Measurements from ENCODE around the gene GPR15LG.
"Not testable (repeated sequence)": the region's sequence is repeated elsewhere in the genome, so short reads cannot be mapped to it uniquely, and the experiment has no call there.

Gene GPR15LG
- 0 reads per million in 18 experiments for total RNA-seq

- DNase-seq = no peak
These were observed at the start of gene GPR15LG for GRCh38 chr10:84173501-84173929. Gene GPR15LG, plus strand, starts transcription at chr10:84173801. Its CDS starts 51 bp downstream, at chr10:84173852.

GRCh38 chr10:84125910-84126784, 47.5 kb upstream of the GPR15LG start:
- not testable (repeated sequence) for DNase-seq

- DNase-seq = no peak
These were observed 46.8 kb upstream of the GPR15LG start for GRCh38 chr10:84126785-84127167.

- DNase-seq = no peak
These were observed 37.8 kb upstream of the GPR15LG start for GRCh38 chr10:84135836-84136235.

- DNase-seq = no peak
These were observed 35.8 kb upstream of the GPR15LG start for GRCh38 chr10:84137811-84138210.

- DNase-seq = no peak
These were observed 35.0 kb upstream of the GPR15LG start for GRCh38 chr10:84138478-84139125.

GRCh38 chr10:84139126-84140035, 34.2 kb upstream of the GPR15LG start, which contains the start of gene GHITM:
Gene GHITM, plus strand, starts transcription at chr10:84139509. Its CDS starts 1,992 bp downstream, at chr10:84141501.
- DNase-seq = peak; percentile 99

GRCh38 chr10:84140036-84140379, 33.6 kb upstream of the GPR15LG start:
- DNase-seq = peak; percentile 30

GRCh38 chr10:84147347-84147746, 26.3 kb upstream of the GPR15LG start:
- no peak for DNase-seq

- DNase-seq = peak; percentile 31 to 45
These were observed 25.5 kb upstream of the GPR15LG start for GRCh38 chr10:84148006-84148597.

GRCh38 chr10:84149854-84150253, 23.7 kb upstream of the GPR15LG start:
- DNase-seq = no peak

GRCh38 chr10:84152769-84153168, 20.8 kb upstream of the GPR15LG start:
- no peak for DNase-seq

- DNase-seq = no peak
These were observed 18.1 kb upstream of the GPR15LG start for GRCh38 chr10:84155521-84155920.

- no peak for DNase-seq
These were observed 17.6 kb upstream of the GPR15LG start for GRCh38 chr10:84156009-84156408.

- peak; percentile 65 to 81 for DNase-seq
These were observed 16.8 kb upstream of the GPR15LG start for GRCh38 chr10:84156768-84157167.

- no peak for DNase-seq
These were observed 15.5 kb upstream of the GPR15LG start for GRCh38 chr10:84158061-84158460.

GRCh38 chr10:84158550-84158949, 15.1 kb upstream of the GPR15LG start:
- peak; percentile 11 to 27 for DNase-seq

- no peak for DNase-seq
These were observed 14.4 kb upstream of the GPR15LG start for GRCh38 chr10:84159076-84159685.

- no peak for DNase-seq
These were observed 12.8 kb upstream of the GPR15LG start for GRCh38 chr10:84160663-84161362.

- DNase-seq = no peak
These were observed 9.6 kb upstream of the GPR15LG start for GRCh38 chr10:84163996-84164395.

- no peak for DNase-seq
These were observed 9.2 kb upstream of the GPR15LG start for GRCh38 chr10:84164442-84164841.
